Mesenchymal stem cell (in vitro differentiated cells and primary cell): ENCODE results near the gene AMN.
A peak's percentile ranks its signal among the peaks of the same experiment; 100 is the strongest.

Source experiments
- DNase-seq: peaks from one replicate; pipeline ENCODE4 v3.0.0-alpha.2; 2013
- H2AFZ ChIP-seq: one replicate; pipeline ENCODE4 v1.6.1; 2013; ENCODE audit warnings: low read depth, mild to moderate bottlenecking, control low read depth, inconsistent platforms, low read length, moderate library complexity
- H2AK5ac ChIP-seq: 2 replicates; pipeline ENCODE4 v1.6.1; 2013; ENCODE audit warnings: low read length, moderate library complexity, mild to moderate bottlenecking, inconsistent platforms; ENCODE audit not compliant: severe bottlenecking
- H2BK120ac ChIP-seq: one replicate; pipeline ENCODE4 v1.6.1; 2013; ENCODE audit warnings: low read depth, mild to moderate bottlenecking, inconsistent platforms, low read length, moderate library complexity
- H2BK12ac ChIP-seq, 2 experiments: one replicate each; pipeline ENCODE4 v1.6.1; 2013; ENCODE audit warnings: inconsistent platforms in 2 of 2, low read length in 2 of 2, mild to moderate bottlenecking in 2 of 2, moderate library complexity in 2 of 2, control low read depth in 1 of 2
- H2BK15ac ChIP-seq: one replicate; pipeline ENCODE4 v1.6.1; 2013; ENCODE audit warnings: mild to moderate bottlenecking, low read depth, inconsistent platforms; ENCODE audit not compliant: poor library complexity, severe bottlenecking
- H2BK5ac ChIP-seq: 2 replicates; pipeline ENCODE4 v1.6.1; 2013; ENCODE audit warnings: low read depth, mild to moderate bottlenecking, low read length, control low read depth, inconsistent platforms; ENCODE audit not compliant: poor library complexity, severe bottlenecking
- H3K14ac ChIP-seq, 2 experiments: one replicate each; pipeline ENCODE4 v1.6.1; 2013; ENCODE audit warnings: inconsistent platforms in 2 of 2, low read length in 2 of 2, control low read depth in 1 of 2, mild to moderate bottlenecking in 1 of 2, moderate library complexity in 1 of 2
- H3K18ac ChIP-seq, 2 experiments: one replicate each; pipeline ENCODE4 v1.6.1; 2013; ENCODE audit warnings: inconsistent platforms in 2 of 2, low read length in 2 of 2, control low read depth in 1 of 2, low read depth in 1 of 2, mild to moderate bottlenecking in 1 of 2
- H3K23ac ChIP-seq, 2 experiments: one replicate each; pipeline ENCODE4 v1.6.1; 2013; ENCODE audit warnings: inconsistent platforms in 2 of 2, low read length in 2 of 2, mild to moderate bottlenecking in 2 of 2, moderate library complexity in 2 of 2, control low read depth in 1 of 2
- H3K27ac ChIP-seq: 2 replicates; pipeline ENCODE4 v1.5.1; 2013; ENCODE audit warnings: mild to moderate bottlenecking, moderate library complexity, low read length, control low read depth, inconsistent platforms; ENCODE audit not compliant: poor library complexity, severe bottlenecking
- H3K27me3 ChIP-seq, 2 experiments: 2 replicates each; pipeline versions ENCODE4 v1.6.1 to v1.7.0; 2013; ENCODE audit warnings: low read length in 2 of 2, mild to moderate bottlenecking in 2 of 2, moderate library complexity in 2 of 2, control low read depth in 1 of 2, inconsistent platforms in 1 of 2; ENCODE audit not compliant: control insufficient read depth in 1 of 2, insufficient read depth in 1 of 2
- H3K36me3 ChIP-seq, 2 experiments: 2 replicates each; pipeline versions ENCODE4 v1.6.1 to v1.7.0; 2013; ENCODE audit warnings: low read length in 2 of 2, control low read depth in 1 of 2, inconsistent platforms in 1 of 2, low read depth in 1 of 2, mild to moderate bottlenecking in 1 of 2; ENCODE audit not compliant: insufficient read depth in 2 of 2, control insufficient read depth in 1 of 2
- H3K4ac ChIP-seq, 2 experiments: one replicate each; pipeline ENCODE4 v1.6.1; 2013; ENCODE audit warnings: inconsistent platforms in 2 of 2, low read length in 2 of 2, mild to moderate bottlenecking in 2 of 2, moderate library complexity in 2 of 2, control low read depth in 1 of 2, low read depth in 1 of 2
- H3K4me1 ChIP-seq: 2 replicates; pipeline ENCODE4 v1.6.1; 2013; ENCODE audit warnings: low read depth, low read length, control low read depth; ENCODE audit not compliant: control insufficient read depth, insufficient read depth
- H3K4me2 ChIP-seq: 2 replicates; pipeline ENCODE4 v1.6.1; 2013; ENCODE audit warnings: low read length, mild to moderate bottlenecking, inconsistent platforms; ENCODE audit not compliant: poor library complexity, severe bottlenecking
- H3K4me3 ChIP-seq, 2 experiments: 2 replicates each; pipeline versions ENCODE4 v1.5.1 to v1.7.0; 2013; ENCODE audit warnings: low read length in 2 of 2, mild to moderate bottlenecking in 2 of 2, control low read depth in 1 of 2, low read depth in 1 of 2; ENCODE audit not compliant: insufficient read depth in 1 of 2
- H3K79me1 ChIP-seq: replicated peaks from 2 replicates; pipeline ENCODE4 v1.6.1; 2013; ENCODE audit warnings: mild to moderate bottlenecking, control low read depth, low read length, inconsistent platforms; ENCODE audit not compliant: poor library complexity, severe bottlenecking
- H3K9ac ChIP-seq: 2 replicates; pipeline ENCODE4 v1.7.0; 2013; ENCODE audit warnings: mild to moderate bottlenecking, low read length, moderate library complexity
- H3K9me3 ChIP-seq: 2 replicates; pipeline ENCODE4 v1.7.0; 2013; ENCODE audit warnings: mild to moderate bottlenecking, low read length; ENCODE audit not compliant: control insufficient read depth
- H4K8ac ChIP-seq: one replicate; pipeline ENCODE4 v1.6.1; 2013; ENCODE audit warnings: inconsistent platforms, mild to moderate bottlenecking, low read length, moderate library complexity
- H4K91ac ChIP-seq: one replicate; pipeline ENCODE4 v1.6.1; 2013; ENCODE audit warnings: mild to moderate bottlenecking, low read length, inconsistent platforms
- WGBS: methylation state at CpG from one replicate; pipeline ENCODE4 v1.1.7; 2013; ENCODE audit warnings: mixed read lengths; 5-methylcytosine and 5-hydroxymethylcytosine counted together

AMN gene

DNA sequence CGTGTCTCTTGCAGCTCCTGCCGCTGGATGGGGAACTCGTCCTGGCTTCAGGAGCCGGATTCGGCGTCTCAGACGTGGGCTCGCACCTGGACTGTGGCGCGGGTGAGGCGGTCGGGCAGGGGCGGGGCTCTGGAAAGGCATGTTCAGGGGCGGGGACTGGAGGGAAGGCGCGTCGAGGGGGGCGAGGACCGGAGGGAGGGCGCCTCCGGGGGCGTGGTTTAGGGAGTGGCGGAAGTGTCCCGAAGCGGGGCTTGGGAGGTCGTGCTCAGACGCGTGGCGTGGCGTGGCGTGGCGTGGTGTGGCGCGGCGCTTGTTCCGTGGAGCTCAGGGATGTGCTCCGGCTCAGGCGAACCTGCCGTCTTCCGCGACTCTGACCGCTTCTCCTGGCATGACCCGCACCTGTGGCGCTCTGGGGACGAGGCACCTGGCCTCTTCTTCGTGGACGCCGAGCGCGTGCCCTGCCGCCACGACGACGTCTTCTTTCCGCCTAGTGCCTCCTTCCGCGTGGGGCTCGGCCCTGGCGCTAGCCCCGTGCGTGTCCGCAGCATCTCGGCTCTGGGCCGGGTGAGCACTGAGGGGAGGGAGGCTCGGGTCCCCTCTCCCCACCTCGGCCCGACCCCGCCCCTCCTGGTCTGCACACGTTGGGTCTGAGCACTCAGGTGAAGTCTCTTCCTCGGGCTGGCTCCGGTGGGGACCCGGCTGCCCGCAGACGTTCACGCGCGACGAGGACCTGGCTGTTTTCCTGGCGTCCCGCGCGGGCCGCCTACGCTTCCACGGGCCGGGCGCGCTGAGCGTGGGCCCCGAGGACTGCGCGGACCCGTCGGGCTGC is 6.2 kb downstream of the AMN start:
- Histone ChIP-seq H2BK5ac (no peak overlapping the region), H4K8ac (peak overlapping the region; percentile 59), H2BK15ac (no peak overlapping the region), H3K36me3 (peaks cover 23 to 32% of the 10 kb centered on the region in 2 experiments), H2AK5ac (no peak overlapping the region), H3K79me1 (no peaks in the 10 kb centered on the region), H3K4me1 (peaks cover 39% of the 10 kb centered on the region), H3K9ac (no peak overlapping the region), H3K4ac (no peak overlapping the region), H2BK12ac (peak overlapping the region in 1 of 2 experiments; percentile 22), H3K18ac (peak overlapping the region; percentile 58 to 86), H4K91ac (peak overlapping the region; percentile 34), H3K27ac (no peak overlapping the region), H2BK120ac (no peak overlapping the region), H3K23ac (peak overlapping the region; percentile 37 to 91), H2AFZ (peak overlapping the region; percentile 56), H3K4me3 (peak overlapping the region; percentile 47 to 52), H3K27me3 (peaks cover 8 to 61% of the 10 kb centered on the region in 2 experiments), H3K14ac (no peak overlapping the region), H3K4me2 (peak overlapping the region; percentile 63), H3K9me3 (no peaks in the 10 kb centered on the region)
- WGBS, result 4% methylated on average over 63 of the region's 94 CpGs
- peak; percentile 48 for DNase-seq

DNA sequence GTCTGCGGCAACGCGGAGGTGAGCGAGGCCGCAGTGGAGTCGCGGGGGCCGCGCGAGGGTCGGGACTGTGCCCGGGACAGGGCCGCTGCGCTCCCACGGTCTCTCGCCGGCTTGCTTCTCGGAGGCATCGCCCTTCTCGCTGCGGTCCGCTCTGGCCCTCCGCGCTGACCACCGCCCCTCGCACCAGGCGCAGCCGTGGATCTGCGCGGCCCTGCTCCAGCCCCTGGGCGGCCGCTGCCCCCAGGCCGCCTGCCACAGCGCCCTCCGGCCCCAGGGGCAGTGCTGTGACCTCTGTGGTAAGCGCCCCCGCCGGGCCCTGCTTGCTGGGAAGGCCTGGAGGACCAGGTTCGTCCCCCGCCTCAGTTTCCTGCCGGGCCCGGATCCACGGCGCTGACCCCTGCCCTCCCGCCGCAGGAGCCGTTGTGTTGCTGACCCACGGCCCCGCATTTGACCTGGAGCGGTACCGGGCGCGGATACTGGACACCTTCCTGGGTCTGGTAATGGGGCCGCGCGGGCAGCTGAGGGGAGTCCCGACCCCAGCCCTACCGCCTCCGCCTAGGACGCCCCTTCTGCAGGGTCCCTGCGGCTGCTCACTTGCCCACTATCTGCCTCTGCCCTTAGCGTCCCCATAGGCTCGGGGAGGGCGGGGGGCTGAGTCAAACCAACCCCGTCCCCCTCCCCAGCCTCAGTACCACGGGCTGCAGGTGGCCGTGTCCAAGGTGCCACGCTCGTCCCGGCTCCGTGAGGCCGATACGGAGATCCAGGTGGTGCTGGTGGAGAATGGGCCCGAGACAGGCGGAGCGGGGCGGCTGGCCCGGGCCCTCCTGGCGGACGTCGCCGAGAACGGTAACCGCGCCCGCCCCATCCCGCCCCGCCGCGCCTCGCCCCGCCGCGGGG is 7.0 kb downstream of the AMN start:
- DNase-seq, result no peak
- Histone ChIP-seq H3K4ac (no peak overlapping the region), H3K23ac (peak overlapping the region; percentile 54 to 60), H3K79me1 (no peaks in the 10 kb centered on the region), H4K8ac (peak overlapping the region; percentile 50), H3K9ac (no peak overlapping the region), H2BK15ac (no peak overlapping the region), H4K91ac (peak overlapping the region; percentile 41), H2BK5ac (no peak overlapping the region), H3K9me3 (no peaks in the 10 kb centered on the region), H2BK12ac (peak overlapping the region in 1 of 2 experiments; percentile 22), H3K4me2 (peak overlapping the region; percentile 63), H2AK5ac (no peak overlapping the region), H3K14ac (peak overlapping the region in 1 of 2 experiments; percentile 53), H2BK120ac (no peak overlapping the region), H3K4me1 (peaks cover 39% of the 10 kb centered on the region), H2AFZ (no peak overlapping the region), H3K27me3 (peaks cover 8 to 52% of the 10 kb centered on the region in 2 experiments), H3K18ac (peak overlapping the region in 1 of 2 experiments; percentile 58), H3K27ac (no peak overlapping the region), H3K4me3 (peak overlapping the region in 1 of 2 experiments; percentile 52), H3K36me3 (peaks cover 27 to 38% of the 10 kb centered on the region in 2 experiments)
- WGBS, result 5% methylated on average over 61 of the region's 94 CpGs

DNA sequence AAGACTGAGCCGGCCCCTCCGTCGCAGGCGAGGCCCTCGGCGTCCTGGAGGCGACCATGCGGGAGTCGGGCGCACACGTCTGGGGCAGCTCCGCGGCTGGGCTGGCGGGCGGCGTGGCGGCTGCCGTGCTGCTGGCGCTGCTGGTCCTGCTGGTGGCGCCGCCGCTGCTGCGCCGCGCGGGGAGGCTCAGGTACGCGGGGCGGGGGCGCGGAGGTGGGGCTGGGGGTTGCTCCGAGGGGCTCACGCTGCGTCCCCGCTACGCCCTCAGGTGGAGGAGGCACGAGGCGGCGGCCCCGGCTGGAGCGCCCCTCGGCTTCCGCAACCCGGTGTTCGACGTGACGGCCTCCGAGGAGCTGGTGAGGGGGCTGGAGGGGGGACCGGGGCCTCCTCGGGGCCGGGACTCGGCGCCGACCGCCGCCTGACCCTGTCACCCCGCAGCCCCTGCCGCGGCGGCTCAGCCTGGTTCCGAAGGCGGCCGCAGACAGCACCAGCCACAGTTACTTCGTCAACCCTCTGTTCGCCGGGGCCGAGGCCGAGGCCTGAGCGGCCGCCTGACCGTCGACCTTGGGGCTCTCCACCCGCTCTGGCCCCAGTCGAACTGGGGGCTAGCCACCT is 7.8 kb downstream of the AMN start:
- Histone ChIP-seq H3K4ac (no peak overlapping the region), H2BK5ac (no peak overlapping the region), H3K4me3 (no peak overlapping the region), H4K8ac (no peak overlapping the region), H3K9ac (no peak overlapping the region), H2AK5ac (no peak overlapping the region), H3K27me3 (peaks cover 8 to 45% of the 10 kb centered on the region in 2 experiments), H2BK12ac (no peak overlapping the region), H3K4me2 (peak overlapping the region; percentile 63), H3K14ac (no peak overlapping the region), H4K91ac (peak overlapping the region; percentile 53), H3K36me3 (peaks cover 30 to 39% of the 10 kb centered on the region in 2 experiments), H2BK120ac (no peak overlapping the region), H3K18ac (peak overlapping the region; percentile 9 to 13), H3K79me1 (no peaks in the 10 kb centered on the region), H3K4me1 (peaks cover 39% of the 10 kb centered on the region), H3K9me3 (no peaks in the 10 kb centered on the region), H3K23ac (no peak overlapping the region), H3K27ac (no peak overlapping the region), H2BK15ac (no peak overlapping the region), H2AFZ (no peak overlapping the region)
- DNase-seq, result no peak
- WGBS, result 15% methylated on average over 30 of the region's 74 CpGs
